Measurements from ENCODE around the gene RICTOR.

- TF ChIP-seq EZH2 (IDR thresholded peaks at IDR 0.05; ENCODE audit: low read length, missing control alignments) (no peak), CTCF (conservative IDR thresholded peaks at IDR 0.05 in 1 of 2, IDR thresholded peaks at IDR 0.05 in 1 of 2; ENCODE audit: low read depth in 1 of 2, low read length in 2 of 2) (no peak)
These were observed 142.5 kb downstream of the RICTOR start for GRCh38 chr5:38931731-38932130.
